ENCODE results near the gene CPZ. TPM values are rescaled to one million over a fixed set of nuclear protein-coding genes. Genes with fewer than 3 reads are reported as not detected.

CPZ gene
- total and polyA plus RNA-seq, 10 of the 15 experiments (the other 5 are each of a cell fraction or from before 2014, with no cell fraction given): not detected

- no peaks in the 10 kb centered on the region for H3K9me3 ChIP-seq (replicated peaks; ENCODE audit: control insufficient read depth, insufficient read depth, low read length)
- no peak overlapping the region for H3K4me2 ChIP-seq (ENCODE audit: control insufficient read depth, insufficient read depth)
- no peak overlapping the region for H2AFZ ChIP-seq (ENCODE audit: control insufficient read depth, low read depth, low read length)
- no peaks in the 10 kb centered on the region for H3K4me1 ChIP-seq (ENCODE audit: control insufficient read depth, insufficient read depth, low read length)
- intact Hi-C loops (cut with micrococcal nuclease; ENCODE audit: unreplicated experiment) (no loop called here), in situ Hi-C loops (cut with MboI) (loop anchor here (10.0 kb wide), 1 partner anchor 307 kb away; no protein-coding TSS in a partner anchor)
- no peak overlapping the region for H3K4me3 ChIP-seq
- POLR2A ChIA-PET: no interaction called here
- H3K79me2 ChIP-seq (ENCODE audit: control insufficient read depth, insufficient read depth, low read length): no peaks in the 10 kb centered on the region
- DNase-seq (ENCODE audit: low read depth, low spot score) (no peak), FAIRE-seq (no peak), ATAC-seq (no peak)
- RAD21 ChIA-PET (ENCODE audit: unreplicated experiment): no interaction called here
- no peaks in the 10 kb centered on the region for H4K20me1 ChIP-seq (ENCODE audit: control insufficient read depth, insufficient read depth)
- TF ChIP-seq RELA (IDR thresholded peaks at IDR 0.05; ENCODE audit: borderline replicate concordance, partially characterized antibody) (no peak), JUND (IDR thresholded peaks at IDR 0.05; ENCODE audit: low read depth, low read length) (no peak), KLF5 (IDR thresholded peaks at IDR 0.05; ENCODE audit: partially characterized antibody) (no peak), ETV6 (conservative IDR thresholded peaks at IDR 0.05 in 1 of 2, IDR thresholded peaks at IDR 0.05 in 1 of 2; ENCODE audit: borderline replicate concordance in 1 of 2, low read depth in 1 of 2) (no peak), BCL3 (IDR thresholded peaks at IDR 0.05; ENCODE audit: borderline replicate concordance, insufficient read depth, low read depth, low read length, poor library complexity, severe bottlenecking) (no peak), EGR1 (IDR thresholded peaks at IDR 0.05; ENCODE audit: borderline replicate concordance in 1 of 2, low read depth in 2 of 2, low read length in 2 of 2) (no peak), BCL11A (IDR thresholded peaks at IDR 0.05; ENCODE audit: low read depth, low read length) (no peak), SUZ12 (IDR thresholded peaks at IDR 0.05; ENCODE audit: unreplicated experiment) (no peak), PML (IDR thresholded peaks at IDR 0.05; ENCODE audit: low read length) (no peak)
- TF ChIP-seq, protein P1, sequence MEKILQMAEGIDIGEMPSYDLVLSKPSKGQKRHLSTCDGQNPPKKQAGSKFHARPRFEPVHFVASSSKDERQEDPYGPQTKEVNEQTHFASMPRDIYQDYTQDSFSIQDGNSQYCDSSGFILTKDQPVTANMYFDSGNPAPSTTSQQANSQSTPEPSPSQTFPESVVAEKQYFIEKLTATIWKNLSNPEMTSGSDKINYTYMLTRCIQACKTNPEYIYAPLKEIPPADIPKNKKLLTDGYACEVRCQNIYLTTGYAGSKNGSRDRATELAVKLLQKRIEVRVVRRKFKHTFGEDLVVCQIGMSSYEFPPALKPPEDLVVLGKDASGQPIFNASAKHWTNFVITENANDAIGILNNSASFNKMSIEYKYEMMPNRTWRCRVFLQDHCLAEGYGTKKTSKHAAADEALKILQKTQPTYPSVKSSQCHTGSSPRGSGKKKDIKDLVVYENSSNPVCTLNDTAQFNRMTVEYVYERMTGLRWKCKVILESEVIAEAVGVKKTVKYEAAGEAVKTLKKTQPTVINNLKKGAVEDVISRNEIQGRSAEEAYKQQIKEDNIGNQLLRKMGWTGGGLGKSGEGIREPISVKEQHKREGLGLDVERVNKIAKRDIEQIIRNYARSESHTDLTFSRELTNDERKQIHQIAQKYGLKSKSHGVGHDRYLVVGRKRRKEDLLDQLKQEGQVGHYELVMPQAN (conservative IDR thresholded peaks at IDR 0.05): no peak
- CTCF ChIA-PET: no interaction called here
- SMC1A ChIA-PET (ENCODE audit: uncharacterized antibody, unreplicated experiment): no interaction called here
- WGBS (ENCODE audit: insufficient coverage, insufficient replicate concordance, low lambda C conversion rate, missing lambda C conversion rate): 27% methylated on average over 21 of the region's 21 CpGs
- no peaks in the 10 kb centered on the region; a peak in 1 of 4 replicates for H3K36me3 ChIP-seq (ENCODE audit: control insufficient read depth in 2 of 2, insufficient read depth in 2 of 2, low read length in 1 of 2)
- no peaks in the 10 kb centered on the region; a peak in 1 of 4 replicates for H3K27me3 ChIP-seq (replicated peaks in 1 of 2; ENCODE audit: control insufficient read depth in 2 of 2, insufficient read depth in 2 of 2, low read length in 1 of 2)
- no TSS peak for BruUV-seq (replicated peaks)
- H3K9ac ChIP-seq (ENCODE audit: control insufficient read depth, insufficient read depth, low read length): no peak overlapping the region
- H3K27ac ChIP-seq (ENCODE audit: control insufficient read depth, insufficient read depth): no peak overlapping the region
Observed at GRCh38 chr4:8617486-8618040, 25.0 kb downstream of the CPZ start.

All from GM12878 (cell line).